Ovary (tissue), 3 donors: ENCODE results near the gene SPZ1.

Source experiments
- EP300 ChIP-seq: sonication (generic); formaldehyde crosslinking; IDR thresholded peaks from one replicate; pipeline ENCODE4 v1.6.1; 2017; ENCODE audit warnings: antibody characterized with exemption
- TF ChIP-seq, protein P1 (sequence below), 3 donors: fragments of 450-650 bp in 2 of 3; fragments of 200-600 bp in 1 of 3; IDR thresholded peaks; one replicate each; pipeline versions ENCODE4 v1.5.1 to v1.8.0; 2016 to 2022; ENCODE audit warnings: antibody characterized with exemption in 3 of 3, mild to moderate bottlenecking in 1 of 3
- donor health status: DM: no; HTN: no; CAD: no.

DNA sequence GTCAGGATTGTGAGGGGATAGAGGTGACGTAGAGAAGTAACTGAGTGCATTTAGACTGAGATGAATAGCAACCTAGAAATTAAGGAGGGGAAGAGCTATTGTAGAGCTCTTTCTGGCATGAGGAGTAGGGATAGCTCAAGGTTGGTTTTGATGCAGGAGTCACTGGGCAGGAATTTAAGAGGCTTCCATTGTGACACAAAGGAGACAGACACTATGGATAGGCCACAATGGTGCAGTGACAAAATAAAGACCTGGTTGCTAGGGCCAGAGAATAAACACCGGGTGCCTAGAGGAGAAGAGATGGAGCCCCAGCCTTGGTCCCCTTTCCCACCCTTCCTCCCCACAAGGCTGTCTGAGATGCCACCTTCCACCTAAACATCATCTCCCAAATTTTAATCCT lies at the start of gene SPZ1:
- TF ChIP-seq, protein P1, sequence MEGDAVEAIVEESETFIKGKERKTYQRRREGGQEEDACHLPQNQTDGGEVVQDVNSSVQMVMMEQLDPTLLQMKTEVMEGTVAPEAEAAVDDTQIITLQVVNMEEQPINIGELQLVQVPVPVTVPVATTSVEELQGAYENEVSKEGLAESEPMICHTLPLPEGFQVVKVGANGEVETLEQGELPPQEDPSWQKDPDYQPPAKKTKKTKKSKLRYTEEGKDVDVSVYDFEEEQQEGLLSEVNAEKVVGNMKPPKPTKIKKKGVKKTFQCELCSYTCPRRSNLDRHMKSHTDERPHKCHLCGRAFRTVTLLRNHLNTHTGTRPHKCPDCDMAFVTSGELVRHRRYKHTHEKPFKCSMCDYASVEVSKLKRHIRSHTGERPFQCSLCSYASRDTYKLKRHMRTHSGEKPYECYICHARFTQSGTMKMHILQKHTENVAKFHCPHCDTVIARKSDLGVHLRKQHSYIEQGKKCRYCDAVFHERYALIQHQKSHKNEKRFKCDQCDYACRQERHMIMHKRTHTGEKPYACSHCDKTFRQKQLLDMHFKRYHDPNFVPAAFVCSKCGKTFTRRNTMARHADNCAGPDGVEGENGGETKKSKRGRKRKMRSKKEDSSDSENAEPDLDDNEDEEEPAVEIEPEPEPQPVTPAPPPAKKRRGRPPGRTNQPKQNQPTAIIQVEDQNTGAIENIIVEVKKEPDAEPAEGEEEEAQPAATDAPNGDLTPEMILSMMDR (IDR thresholded peaks at IDR 0.05) = no peak
- TF ChIP-seq EP300 = no peak
